Effector memory CD8-positive, alpha-beta T cell (primary cell): ENCODE measurements around the gene RIMKLA.

Source experiments
- ATAC-seq: fragments of 150-1000 bp; cut with Tn5 transposase; replicated peaks from 2 replicates; pipeline ENCODE4 v1.10.0; 2021; ENCODE audit warnings: mild to moderate bottlenecking, moderate library complexity
- DNase-seq, 3 experiments: peaks; one replicate each; pipeline ENCODE4 v3.0.0; 2021
- H3K27ac Mint-ChIP-seq, 2 donors: one replicate each; pipeline ENCODE4 v1.8.0; 2022; ENCODE audit warnings: mild to moderate bottlenecking in 2 of 2, mixed read lengths in 2 of 2, moderate library complexity in 2 of 2
- H3K27me3 Mint-ChIP-seq, 2 donors: one replicate each; pipeline ENCODE4 v1.8.0; 2022; ENCODE audit warnings: mixed read lengths in 2 of 2
- H3K36me3 Mint-ChIP-seq: one replicate; pipeline ENCODE4 v1.8.0; 2022; ENCODE audit warnings: mild to moderate bottlenecking, moderate library complexity, mixed read lengths; ENCODE audit not compliant: insufficient read depth
- H3K4me1 Mint-ChIP-seq, 2 donors: one replicate each; pipeline ENCODE4 v1.8.0; 2022; ENCODE audit warnings: low read depth in 2 of 2, mixed read lengths in 2 of 2
- H3K4me3 Mint-ChIP-seq, 2 donors: one replicate each; pipeline ENCODE4 v1.8.0; 2022; ENCODE audit warnings: mild to moderate bottlenecking in 2 of 2, mixed read lengths in 2 of 2, moderate library complexity in 2 of 2
- H3K9me3 Mint-ChIP-seq, 2 donors: one replicate each; pipeline ENCODE4 v1.8.0; 2022; ENCODE audit warnings: mixed read lengths in 2 of 2
- total RNA-seq, 9 experiments: gene quantifications; one replicate each; lab custom pipeline; 2026; lab: John Stamatoyannopoulos, UW

The RIMKLA gene
- total RNA-seq = 0.30 to 2.0 (median 0.67) reads per million in 9 experiments

GRCh38 chr1:42380586-42381279 lies at the start of gene RIMKLA:
Gene RIMKLA (plus strand): TSS chr1:42380792. CDS start chr1:42380935, 143 bp downstream.
- H3K4me1 Mint-ChIP-seq = peaks cover 0 to 2% of the 10 kb centered on the region in 2 donors
- ATAC-seq = peak; percentile 83
- H3K27ac Mint-ChIP-seq = no peak within 1 kb of the TSS
- peak within 1 kb of the TSS; percentile 76 to 78 for H3K4me3 Mint-ChIP-seq
- no peaks in the 10 kb centered on the region for H3K9me3 Mint-ChIP-seq
- no peaks in the 10 kb centered on the region for H3K36me3 Mint-ChIP-seq
- H3K27me3 Mint-ChIP-seq = peaks cover 30 to 35% of the 10 kb centered on the region in 2 donors
- DNase-seq = peak; percentile 2 to 17 (median 13)

GRCh38 chr1:42332877-42333276 lies 47.7 kb upstream of the RIMKLA start:
- Mint-ChIP-seq H3K4me1 (peaks cover 39 to 49% of the 10 kb centered on the region in 2 donors), H3K27ac (peak overlapping the region in 1 of 2 donors; percentile 90), H3K4me3 (peak overlapping the region; percentile 85 to 90), H3K36me3 (peaks cover 3% of the 10 kb centered on the region), H3K27me3 (no peaks in the 10 kb centered on the region), H3K9me3 (no peaks in the 10 kb centered on the region)
- ATAC-seq = no peak
- DNase-seq = no peak

- peaks cover 3% of the 10 kb centered on the region for H3K36me3 Mint-ChIP-seq
- peak overlapping the region; percentile 85 to 90 for H3K4me3 Mint-ChIP-seq
- H3K9me3 Mint-ChIP-seq = no peaks in the 10 kb centered on the region
- no peaks in the 10 kb centered on the region for H3K27me3 Mint-ChIP-seq
- H3K4me1 Mint-ChIP-seq = peaks cover 39 to 43% of the 10 kb centered on the region in 2 donors
- no peak for DNase-seq
- no peak for ATAC-seq
- H3K27ac Mint-ChIP-seq = peak overlapping the region; percentile 90
These were observed 46.8 kb upstream of the RIMKLA start for GRCh38 chr1:42333662-42334239.

GRCh38 chr1:42334240-42335049 lies 46.1 kb upstream of the RIMKLA start:
- ATAC-seq (peak; percentile 53), DNase-seq (peak in 1 of 3 experiments; percentile 18)
- peak overlapping the region; percentile 90 for H3K27ac Mint-ChIP-seq
- peaks cover 36 to 39% of the 10 kb centered on the region in 2 donors for H3K4me1 Mint-ChIP-seq
- H3K9me3 Mint-ChIP-seq = no peaks in the 10 kb centered on the region
- H3K36me3 Mint-ChIP-seq = peaks cover 3% of the 10 kb centered on the region
- peak overlapping the region; percentile 88 to 90 for H3K4me3 Mint-ChIP-seq
- no peaks in the 10 kb centered on the region for H3K27me3 Mint-ChIP-seq

- peak within 1 kb of the TSS; percentile 88 to 90 for H3K4me3 Mint-ChIP-seq
- peak within 1 kb of the TSS; percentile 90 for H3K27ac Mint-ChIP-seq
- H3K4me1 Mint-ChIP-seq = peaks cover 32 to 38% of the 10 kb centered on the region in 2 donors
- H3K36me3 Mint-ChIP-seq = peaks cover 3% of the 10 kb centered on the region
- ATAC-seq (peak; percentile 93), DNase-seq (peak; percentile 86)
- no peaks in the 10 kb centered on the region for H3K9me3 Mint-ChIP-seq
- H3K27me3 Mint-ChIP-seq = no peaks in the 10 kb centered on the region
These were observed 45.4 kb upstream of the RIMKLA start, which contains the start of gene FOXJ3 for GRCh38 chr1:42335050-42335808. Gene FOXJ3 (minus strand): TSS chr1:42335235. CDS start chr1:42311093, 24,142 bp downstream.

- H3K27me3 Mint-ChIP-seq = no peaks in the 10 kb centered on the region
- H3K27ac Mint-ChIP-seq = peak overlapping the region; percentile 90
- H3K36me3 Mint-ChIP-seq = peaks cover 3% of the 10 kb centered on the region
- H3K4me3 Mint-ChIP-seq = peak overlapping the region; percentile 84 to 88
- peaks cover 27 to 34% of the 10 kb centered on the region in 2 donors for H3K4me1 Mint-ChIP-seq
- ATAC-seq (no peak), DNase-seq (no peak)
- H3K9me3 Mint-ChIP-seq = no peaks in the 10 kb centered on the region
These were observed 44.6 kb upstream of the RIMKLA start for GRCh38 chr1:42335809-42336518.

- H3K36me3 Mint-ChIP-seq = peaks cover 3% of the 10 kb centered on the region
- H3K4me3 Mint-ChIP-seq = no peak overlapping the region
- H3K9me3 Mint-ChIP-seq = no peaks in the 10 kb centered on the region
- ATAC-seq (no peak), DNase-seq (no peak)
- H3K27ac Mint-ChIP-seq = no peak overlapping the region
- no peaks in the 10 kb centered on the region for H3K27me3 Mint-ChIP-seq
- peaks cover 25 to 31% of the 10 kb centered on the region in 2 donors for H3K4me1 Mint-ChIP-seq
These were observed 43.6 kb upstream of the RIMKLA start for GRCh38 chr1:42336978-42337377.

GRCh38 chr1:42340093-42340492 lies 40.5 kb upstream of the RIMKLA start:
- no peak for ATAC-seq
- Mint-ChIP-seq H3K27me3 (peaks cover 1 to 2% of the 10 kb centered on the region in 2 donors), H3K4me1 (peaks cover 9% of the 10 kb centered on the region in 2 donors), H3K9me3 (no peaks in the 10 kb centered on the region), H3K36me3 (no peaks in the 10 kb centered on the region), H3K27ac (no peak overlapping the region), H3K4me3 (no peak overlapping the region)
- no peak for DNase-seq

- ATAC-seq (no peak), DNase-seq (no peak)
- Mint-ChIP-seq H3K36me3 (no peaks in the 10 kb centered on the region), H3K27ac (no peak overlapping the region), H3K4me1 (peaks cover 4 to 6% of the 10 kb centered on the region in 2 donors), H3K4me3 (no peak overlapping the region), H3K27me3 (peaks cover 10% of the 10 kb centered on the region in 2 donors), H3K9me3 (no peaks in the 10 kb centered on the region)
These were observed 39.7 kb upstream of the RIMKLA start for GRCh38 chr1:42340901-42341300.

GRCh38 chr1:42343049-42343448 lies 37.5 kb upstream of the RIMKLA start:
- H3K9me3 Mint-ChIP-seq = no peaks in the 10 kb centered on the region
- DNase-seq (no peak), ATAC-seq (no peak)
- no peaks in the 10 kb centered on the region for H3K36me3 Mint-ChIP-seq
- H3K4me3 Mint-ChIP-seq = no peak overlapping the region
- no peak overlapping the region for H3K27ac Mint-ChIP-seq
- peaks cover 23 to 26% of the 10 kb centered on the region in 2 donors for H3K27me3 Mint-ChIP-seq
- no peaks in the 10 kb centered on the region for H3K4me1 Mint-ChIP-seq

- H3K36me3 Mint-ChIP-seq = no peaks in the 10 kb centered on the region
- H3K4me1 Mint-ChIP-seq = no peaks in the 10 kb centered on the region
- no peak for ATAC-seq
- no peak overlapping the region for H3K4me3 Mint-ChIP-seq
- DNase-seq = no peak
- H3K27ac Mint-ChIP-seq = no peak overlapping the region
- peaks cover 48 to 71% of the 10 kb centered on the region in 2 donors for H3K27me3 Mint-ChIP-seq
- no peaks in the 10 kb centered on the region for H3K9me3 Mint-ChIP-seq
These were observed 32.1 kb upstream of the RIMKLA start for GRCh38 chr1:42348498-42348897.

GRCh38 chr1:42350086-42350485 lies 30.5 kb upstream of the RIMKLA start:
- H3K27me3 Mint-ChIP-seq = peaks cover 54 to 69% of the 10 kb centered on the region in 2 donors
- H3K4me1 Mint-ChIP-seq = no peaks in the 10 kb centered on the region
- H3K36me3 Mint-ChIP-seq = peaks cover 3% of the 10 kb centered on the region
- no peak overlapping the region for H3K4me3 Mint-ChIP-seq
- no peak overlapping the region for H3K27ac Mint-ChIP-seq
- DNase-seq = no peak
- ATAC-seq = no peak
- H3K9me3 Mint-ChIP-seq = no peaks in the 10 kb centered on the region
